GM19324 (cell line): ENCODE results near the gene C22orf39.
A peak's percentile ranks its signal among the peaks of the same experiment; 100 is the strongest.

Experiments used
- ATAC-seq: cut with Tn5 transposase; IDR thresholded peaks from one replicate; pipeline ENCODE4 v1.9.1; 2021; ENCODE audit warnings: mild to moderate bottlenecking, moderate library complexity; ENCODE audit not compliant: unreplicated experiment, low FRiP score

C22orf39 gene

DNA sequence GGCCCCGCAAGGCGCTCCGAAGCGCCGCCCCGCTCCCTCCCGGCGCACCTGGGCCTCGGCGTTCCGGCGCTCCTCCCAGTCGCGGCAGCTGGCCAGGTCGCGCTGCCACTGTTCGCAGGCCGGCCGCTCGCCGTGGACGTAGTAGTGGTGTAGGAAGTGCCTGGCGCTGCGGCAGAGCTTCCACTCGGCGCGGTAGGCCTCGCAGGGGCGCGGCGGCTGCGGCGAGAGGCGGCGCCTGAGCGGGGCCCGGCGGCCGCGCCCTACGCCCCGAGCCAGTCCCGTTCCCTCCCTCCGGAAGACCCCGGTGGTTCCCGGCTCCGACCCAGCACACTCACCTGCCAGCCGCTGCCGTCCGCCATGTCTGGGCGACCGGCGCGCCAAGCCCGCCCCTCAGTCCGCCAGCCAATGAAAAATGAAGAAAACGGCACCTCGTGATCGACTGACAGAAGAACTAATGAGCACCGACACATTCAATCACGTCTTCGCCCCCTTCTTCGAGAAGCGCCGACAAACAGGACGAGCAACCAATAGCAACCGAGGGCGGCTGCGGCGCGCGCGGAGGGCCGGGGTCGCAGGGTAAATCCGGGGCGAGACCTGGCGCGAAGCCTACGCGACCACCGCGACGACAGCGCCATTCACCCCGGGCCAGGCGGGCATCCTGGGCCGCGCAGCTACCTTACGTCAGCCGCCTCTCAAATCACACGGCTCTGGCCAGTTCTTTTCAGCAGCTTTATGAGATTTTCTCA lies at the start of gene C22orf39:
Gene C22orf39, minus strand, starts transcription at position 382 of the 746 bp plus-strand sequence. Its CDS starts 23 bp downstream, at position 359.
- peak; percentile 83 for ATAC-seq

DNA sequence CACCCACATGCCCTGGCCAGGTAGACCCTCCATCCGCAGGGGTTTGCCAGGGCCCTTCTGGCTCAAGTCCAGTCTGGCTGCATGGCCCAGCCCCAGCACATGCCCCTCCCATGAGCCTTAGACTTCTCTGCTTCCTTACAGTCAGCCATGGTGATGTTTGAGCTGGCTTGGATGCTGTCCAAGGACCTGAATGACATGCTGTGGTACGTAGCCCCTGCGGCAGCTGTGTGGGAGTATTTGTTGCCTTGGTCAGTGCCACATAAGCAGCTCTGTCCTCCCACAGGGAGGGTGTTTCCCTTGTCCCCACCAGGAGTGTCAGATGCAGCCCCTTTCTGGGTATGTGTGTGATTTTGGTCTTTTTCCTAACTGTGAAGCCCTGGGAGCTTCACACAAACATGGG lies 49.7 kb upstream of the C22orf39 start:
- no peak for ATAC-seq

- no peak for ATAC-seq
Measured at GRCh38 chr22:19496324-19496630, 48.8 kb upstream of the C22orf39 start.

DNA sequence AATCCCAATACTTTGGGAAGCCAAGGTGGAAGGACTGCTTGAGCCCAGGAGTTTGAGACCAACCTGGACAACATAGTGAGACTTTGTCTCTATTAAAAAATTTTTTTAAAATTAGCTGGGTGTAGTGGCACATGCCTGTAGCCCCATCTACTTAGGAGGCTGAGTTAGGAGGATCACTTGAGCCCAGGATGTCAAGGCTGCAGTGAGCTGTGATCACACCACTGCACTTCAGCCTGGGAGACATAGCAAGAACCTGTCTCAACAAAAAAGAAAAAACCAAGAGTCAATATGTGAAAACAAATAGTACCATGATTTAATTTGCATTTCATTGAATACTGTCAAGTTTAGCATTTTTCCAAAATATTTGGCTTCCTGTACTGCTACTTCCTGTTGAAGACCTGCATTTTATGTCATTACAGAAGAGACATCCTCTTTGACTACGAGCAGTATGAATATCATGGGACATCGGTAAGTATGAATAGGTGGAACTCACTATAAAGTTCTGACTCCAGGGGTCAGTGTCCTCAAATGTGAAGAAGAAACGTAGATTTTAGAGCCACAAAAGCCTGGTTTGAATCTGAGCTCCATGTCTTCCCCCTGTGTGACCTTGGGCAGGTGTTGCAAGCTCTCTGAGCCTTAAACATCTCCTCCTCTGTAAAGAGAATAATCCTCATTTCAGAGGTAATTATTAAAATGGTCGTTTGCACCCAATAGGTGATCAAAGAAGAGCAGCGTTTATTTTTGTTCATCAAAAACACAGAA lies 48.2 kb upstream of the C22orf39 start:
- no peak for ATAC-seq

DNA sequence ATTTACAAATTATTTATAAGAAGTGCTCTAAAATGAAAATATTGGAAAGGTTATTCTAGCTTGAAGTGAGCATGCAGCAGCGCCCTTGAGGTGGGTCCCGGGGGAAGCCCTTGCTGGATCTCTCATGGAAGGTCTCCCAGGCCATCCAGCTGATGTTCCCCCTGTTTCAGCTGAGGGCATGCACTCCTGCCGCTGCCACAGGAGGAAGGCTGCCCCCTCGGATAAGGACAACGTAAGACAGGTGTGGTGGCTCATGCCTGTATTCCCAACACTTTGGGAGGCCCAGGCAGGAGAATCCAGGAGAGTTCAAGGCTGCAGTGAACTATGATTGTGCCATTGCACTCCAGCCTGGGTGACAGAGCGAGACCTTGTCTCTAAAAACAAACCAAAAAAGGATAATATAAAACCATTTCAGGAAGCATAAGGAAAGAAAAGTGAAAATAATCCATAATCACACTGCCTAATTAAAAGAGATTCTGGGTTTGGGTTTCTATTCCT lies 47.2 kb upstream of the C22orf39 start:
- no peak for ATAC-seq

DNA sequence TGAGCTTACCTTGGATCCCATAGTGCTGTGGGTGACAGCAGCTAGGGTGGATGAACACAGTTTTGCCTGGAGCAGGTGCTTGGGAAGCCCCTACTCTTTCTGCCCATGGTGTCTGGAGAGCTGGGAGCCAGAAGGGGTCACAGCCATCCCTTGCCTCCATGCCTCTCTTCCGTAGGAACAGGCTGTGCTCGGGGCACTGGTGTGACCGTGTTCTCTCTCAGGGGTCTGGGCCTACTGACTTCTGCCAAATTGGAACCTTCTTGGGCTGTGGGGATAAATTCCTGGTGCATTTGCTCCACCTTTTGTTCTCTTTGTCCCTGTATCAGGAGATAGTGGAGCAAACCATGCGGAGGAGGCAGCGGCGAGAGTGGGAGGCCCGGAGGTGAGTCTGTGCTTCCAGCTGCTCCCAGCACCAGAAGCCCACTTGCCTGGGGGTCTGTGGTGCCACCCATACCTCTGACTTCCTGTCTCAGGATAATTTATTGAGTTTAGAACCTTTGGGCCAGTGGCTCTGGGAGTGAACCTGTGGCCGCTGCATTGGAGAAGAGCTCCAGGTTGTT lies 46.6 kb upstream of the C22orf39 start:
- ATAC-seq = no peak

- ATAC-seq = no peak
Measured at GRCh38 chr22:19492504-19493174, 45.1 kb upstream of the C22orf39 start.

DNA sequence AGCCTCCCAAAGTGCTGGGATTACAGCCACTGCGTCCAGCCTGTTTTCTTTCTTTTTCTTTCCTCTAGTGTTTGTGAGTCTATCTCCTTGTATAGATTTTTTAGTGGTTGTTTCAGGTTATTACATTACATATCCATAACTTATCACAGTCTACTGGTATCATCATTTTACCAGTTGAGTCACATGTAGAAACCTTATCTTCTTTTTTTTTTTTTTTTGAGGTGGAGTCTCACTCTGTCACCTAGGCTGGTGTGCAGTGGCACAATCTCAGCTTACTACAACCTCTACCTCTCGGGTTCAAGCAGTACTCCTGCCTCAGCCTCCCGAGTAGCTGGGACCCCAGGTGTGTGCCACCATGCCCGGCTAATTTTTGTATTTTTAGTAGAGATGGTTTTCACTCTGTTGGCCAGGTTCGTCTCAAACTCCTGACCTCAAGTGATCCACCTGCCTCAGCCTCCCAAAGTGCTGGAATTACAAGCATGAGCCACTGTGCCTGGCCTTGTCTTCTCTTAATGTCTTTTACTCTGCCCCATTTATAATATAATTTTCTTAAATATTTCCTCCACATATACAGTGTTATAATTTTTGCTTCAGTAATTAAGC lies 43.2 kb upstream of the C22orf39 start:
- no peak for ATAC-seq

GRCh38 chr22:19488884-19489843 lies 41.7 kb upstream of the C22orf39 start:
- no peak for ATAC-seq

- no peak for ATAC-seq
Measured at GRCh38 chr22:19488285-19488684, 40.8 kb upstream of the C22orf39 start.

GRCh38 chr22:19483481-19484244 lies 36.2 kb upstream of the C22orf39 start:
- no peak for ATAC-seq

DNA sequence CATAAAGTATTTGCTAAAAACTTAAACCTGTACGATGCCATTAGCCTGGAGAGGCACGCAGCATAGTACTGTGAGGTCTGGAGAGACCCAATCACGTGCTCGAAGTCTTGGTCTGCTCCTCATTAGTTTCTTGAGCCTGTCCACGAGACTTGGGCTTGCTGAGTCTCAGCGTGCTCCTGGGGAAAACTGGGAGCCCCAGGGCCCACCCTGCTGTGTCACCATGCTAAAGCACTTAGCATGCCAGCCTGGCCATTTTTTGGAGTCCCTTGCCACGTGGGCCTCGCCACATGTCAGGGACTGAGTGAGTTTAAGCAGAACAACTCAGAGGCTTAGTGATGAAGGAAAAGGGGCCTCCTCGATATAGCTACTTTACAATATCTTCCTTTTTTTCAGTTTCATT lies 34.8 kb upstream of the C22orf39 start:
- ATAC-seq = no peak

DNA sequence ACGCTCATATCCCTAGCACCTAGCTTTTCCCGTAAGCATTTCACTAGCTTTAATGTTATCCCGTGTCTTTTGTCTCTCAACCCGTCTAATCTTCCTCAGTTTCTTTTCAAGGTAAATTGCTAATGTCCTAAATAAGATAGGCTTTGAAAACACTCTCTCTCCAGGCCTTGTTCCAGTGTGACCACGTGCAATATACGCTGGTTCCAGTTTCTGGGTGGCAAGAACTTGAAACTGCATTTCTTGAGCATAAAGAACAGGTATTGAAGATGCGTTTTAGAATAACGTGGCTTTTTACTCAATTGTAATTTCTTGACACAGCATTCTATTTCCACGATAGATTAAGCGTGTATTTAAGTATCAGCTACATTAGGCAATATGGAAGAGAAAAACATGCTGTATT lies 33.3 kb upstream of the C22orf39 start:
- ATAC-seq = no peak

DNA sequence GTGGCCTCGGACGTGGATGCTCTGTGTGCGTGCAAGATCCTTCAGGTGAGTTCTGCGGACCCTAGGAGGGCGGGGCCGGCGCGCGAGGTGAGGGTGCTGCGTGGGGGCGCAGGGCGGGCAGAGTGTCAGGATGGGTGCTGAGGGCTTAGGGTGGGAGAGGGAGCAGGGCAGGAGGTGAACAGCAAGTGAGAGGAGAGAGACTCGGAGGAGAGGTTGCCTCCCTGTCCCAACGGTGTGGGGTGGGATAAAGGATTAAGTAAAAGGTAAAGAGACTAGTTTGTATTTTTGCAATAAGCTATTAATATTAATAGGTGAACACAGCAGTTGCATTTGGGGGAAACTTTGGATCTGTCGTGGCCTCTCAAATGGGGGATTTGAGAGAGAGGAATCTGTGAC lies 32.7 kb upstream of the C22orf39 start:
- no peak for ATAC-seq

DNA sequence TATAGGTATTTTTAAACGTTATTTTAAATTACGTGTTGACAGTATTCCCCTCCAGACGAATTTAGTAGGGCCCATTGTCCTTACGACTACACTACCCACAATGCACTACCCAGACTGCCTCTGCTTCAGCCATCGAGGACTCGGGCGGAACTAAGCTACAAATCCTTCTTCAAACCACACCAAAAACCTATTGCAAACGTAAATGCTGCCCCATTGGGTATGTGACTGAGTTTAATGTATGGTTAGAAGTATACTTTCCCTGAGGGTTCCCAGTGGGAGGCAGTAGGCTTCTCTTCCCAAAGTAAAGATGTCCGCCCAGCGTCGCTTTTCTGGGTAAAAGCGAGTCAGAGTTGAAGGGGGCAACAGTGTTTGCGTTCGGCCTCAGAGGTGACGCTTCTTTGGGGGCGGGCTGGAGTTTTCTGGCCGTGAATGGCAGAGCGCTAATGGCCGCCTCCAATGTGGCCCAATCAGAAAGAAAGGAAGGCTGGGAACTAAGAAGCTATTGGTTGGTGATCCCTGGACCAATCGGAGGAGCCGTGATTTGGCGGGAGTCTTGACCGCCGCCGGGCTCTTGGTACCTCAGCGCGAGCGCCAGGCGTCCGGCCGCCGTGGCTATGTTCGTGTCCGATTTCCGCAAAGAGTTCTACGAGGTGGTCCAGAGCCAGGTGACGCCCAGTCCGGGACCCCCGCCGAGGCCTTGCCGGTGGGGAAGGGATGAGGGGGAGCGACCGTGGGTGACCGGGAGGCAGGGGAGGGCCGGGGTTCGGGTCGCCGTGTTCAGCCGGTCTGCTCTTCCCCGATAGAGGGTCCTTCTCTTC lies 32.1 kb upstream of the C22orf39 start, which contains the start of gene CDC45:
Gene CDC45, plus strand, starts transcription at position 566 of the 818 bp plus-strand sequence. Its CDS starts 49 bp downstream, at position 615.
- ATAC-seq = peak; percentile 90

DNA sequence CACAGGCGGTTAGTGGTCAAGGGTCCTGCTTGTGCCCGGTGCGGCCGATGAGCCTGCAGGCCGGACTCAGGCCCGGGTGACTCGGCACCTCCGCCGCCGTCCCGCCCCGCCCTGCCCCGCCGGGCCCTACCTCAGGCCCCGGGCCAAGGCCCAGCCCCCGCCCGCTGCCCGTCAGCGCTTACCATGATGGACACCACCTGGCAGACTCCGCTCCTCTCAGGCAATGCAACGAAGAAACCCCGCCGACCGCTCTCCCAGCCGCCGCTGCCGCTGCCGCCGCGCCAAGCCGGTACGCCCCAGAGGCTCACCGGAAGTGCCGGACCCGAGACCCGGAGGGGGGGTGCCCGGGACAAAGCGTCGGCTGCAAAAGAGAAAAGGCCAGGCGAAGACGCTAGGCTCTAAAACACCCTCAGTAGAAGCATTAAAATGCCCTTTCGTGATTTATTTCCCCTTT lies 31.4 kb upstream of the C22orf39 start, which contains the start of gene UFD1:
Gene UFD1, minus strand, starts transcription at position 293 of the 454 bp plus-strand sequence. Its CDS starts 108 bp downstream, at position 185.
- ATAC-seq = peak; percentile 58

GRCh38 chr22:19478045-19478900 lies 30.8 kb upstream of the C22orf39 start:
- no peak for ATAC-seq
